HG02885 (cell line): ENCODE results near the gene ARL11.
"Not testable (repeated sequence)": the region's sequence is repeated elsewhere in the genome, so short reads cannot be mapped to it uniquely, and the experiment has no call there.

Experiments used
- ATAC-seq: cut with Tn5 transposase; IDR thresholded peaks from one replicate; pipeline ENCODE4 v1.9.1; 2021; ENCODE audit warnings: mild to moderate bottlenecking; ENCODE audit not compliant: unreplicated experiment, poor library complexity

Gene ARL11

GRCh38 chr13:49610176-49610575 is 18.1 kb upstream of the ARL11 start:
- no peak for ATAC-seq

- not testable (repeated sequence) for ATAC-seq
These were observed 16.3 kb upstream of the ARL11 start for GRCh38 chr13:49612042-49612441.

- no peak for ATAC-seq
These were observed 12.3 kb upstream of the ARL11 start for GRCh38 chr13:49615836-49616675.

GRCh38 chr13:49616676-49617065 is 11.6 kb upstream of the ARL11 start:
- ATAC-seq = no peak

GRCh38 chr13:49620170-49620621 is 8.1 kb upstream of the ARL11 start:
- ATAC-seq = peak; percentile 90

GRCh38 chr13:49622174-49622946 is 5.9 kb upstream of the ARL11 start:
- no peak for ATAC-seq

- no peak for ATAC-seq
These were observed 4.1 kb upstream of the ARL11 start for GRCh38 chr13:49624229-49624628.

- ATAC-seq = no peak
These were observed 2.8 kb upstream of the ARL11 start for GRCh38 chr13:49625392-49626079.

- ATAC-seq = no peak
These were observed 1.1 kb downstream of the ARL11 start for GRCh38 chr13:49629196-49629938.

GRCh38 chr13:49629947-49630346 is 1.6 kb downstream of the ARL11 start:
- no peak for ATAC-seq

- ATAC-seq = no peak
These were observed 2.3 kb downstream of the ARL11 start for GRCh38 chr13:49630580-49630979.

- no peak for ATAC-seq
These were observed 3.8 kb downstream of the ARL11 start for GRCh38 chr13:49632156-49632555.

GRCh38 chr13:49633710-49634109 is 5.4 kb downstream of the ARL11 start:
- ATAC-seq = no peak

GRCh38 chr13:49635599-49636433 is 7.5 kb downstream of the ARL11 start:
- no peak for ATAC-seq

GRCh38 chr13:49636705-49637104 is 8.4 kb downstream of the ARL11 start:
- no peak for ATAC-seq

GRCh38 chr13:49638030-49638743 is 9.9 kb downstream of the ARL11 start:
- ATAC-seq = no peak

GRCh38 chr13:49638744-49639072 is 10.4 kb downstream of the ARL11 start:
- no peak for ATAC-seq

- ATAC-seq = no peak
These were observed 13.5 kb downstream of the ARL11 start for GRCh38 chr13:49641801-49642291.
